GM20431 (cell line): ENCODE data around the gene NAGA.

Experiments
- in situ Hi-C: fragments of 300-500 bp; cut with MseI, MboI; formaldehyde crosslinking; loops from one replicate; pipeline ENCODE4 v1.15.0; 2020; ENCODE audit warnings: low sequenced_read_pairs; ENCODE audit not compliant: unreplicated experiment

Gene NAGA

GRCh38 chr22:42052765-42053164 is 17.8 kb downstream of the NAGA start:
- in situ Hi-C loops = no loop called here

- in situ Hi-C loops = no loop called here
Observed at GRCh38 chr22:42050641-42051180, 19.9 kb downstream of the NAGA start.

- in situ Hi-C loops = no loop called here
Observed at GRCh38 chr22:42041784-42042183, 28.8 kb downstream of the NAGA start.

GRCh38 chr22:42039271-42039670 is 31.3 kb downstream of the NAGA start:
- in situ Hi-C loops = no loop called here

- in situ Hi-C loops = no loop called here
Observed at GRCh38 chr22:42035256-42035655, 35.4 kb downstream of the NAGA start.

- in situ Hi-C loops = no loop called here
Observed at GRCh38 chr22:42033263-42034181, 37.1 kb downstream of the NAGA start.

GRCh38 chr22:42026705-42027104 is 43.9 kb downstream of the NAGA start:
- in situ Hi-C loops = no loop called here

- in situ Hi-C loops = no loop called here
Observed at GRCh38 chr22:42025421-42025820, 45.2 kb downstream of the NAGA start.

GRCh38 chr22:42022162-42022847 is 48.3 kb downstream of the NAGA start:
- in situ Hi-C loops = no loop called here

GRCh38 chr22:42021571-42021970 is 49.0 kb downstream of the NAGA start:
- in situ Hi-C loops = no loop called here

- in situ Hi-C loops = no loop called here
Observed at GRCh38 chr22:42018224-42018623, 52.4 kb downstream of the NAGA start.

GRCh38 chr22:42016111-42016510 is 54.5 kb downstream of the NAGA start:
- in situ Hi-C loops = no loop called here

GRCh38 chr22:42013385-42013784 is 57.2 kb downstream of the NAGA start:
- in situ Hi-C loops = no loop called here

- in situ Hi-C loops = no loop called here
Observed at GRCh38 chr22:42010778-42011177, 59.8 kb downstream of the NAGA start.
